ENCODE results near the gene DMD. TPM values are rescaled to one million over a fixed set of nuclear protein-coding genes. Genes with fewer than 3 reads are reported as not detected.

DMD gene
- total and polyA plus RNA-seq, 2 of the 8 experiments (the other 6 are each of a cell fraction or from before 2014, with no cell fraction given), result 4.8 to 7.4 TPM

GRCh38 chrX:31429915-31430314 lies 1781.4 kb downstream of the DMD start (continued):
- TF ChIP-seq TAF7 (optimal IDR thresholded peaks at IDR 0.05; ENCODE audit: borderline replicate concordance, low read depth, low read length) (no peak), CREB1 (IDR thresholded peaks at IDR 0.05) (no peak), TCF12 (IDR thresholded peaks at IDR 0.05; ENCODE audit: low read depth, low read length) (no peak)

Data from H1 (cell line).